ENCODE results near the gene SIVA1.

Gene SIVA1

GRCh38 chr14:104767634-104767918, 14.6 kb downstream of the SIVA1 start:
- TF ChIP-seq CTCF (IDR thresholded peaks at IDR 0.05; ENCODE audit: low read depth, low read length), result no peak
- no peak for DNase-seq (ENCODE audit: extremely low read depth, low read depth)

GRCh38 chr14:104768437-104769323, 15.7 kb downstream of the SIVA1 start:
- peak; percentile 38 for DNase-seq (ENCODE audit: extremely low read depth, low read depth)
- peak; percentile 90 for TF ChIP-seq CTCF (IDR thresholded peaks at IDR 0.05; ENCODE audit: low read depth, low read length)

GRCh38 chr14:104769324-104770071, 16.6 kb downstream of the SIVA1 start:
- no peak for TF ChIP-seq CTCF (IDR thresholded peaks at IDR 0.05; ENCODE audit: low read depth, low read length)
- DNase-seq (ENCODE audit: extremely low read depth, low read depth), result no peak

GRCh38 chr14:104770072-104770579, 17.2 kb downstream of the SIVA1 start:
- DNase-seq (ENCODE audit: extremely low read depth, low read depth), result no peak
- TF ChIP-seq CTCF (IDR thresholded peaks at IDR 0.05; ENCODE audit: low read depth, low read length), result no peak

GRCh38 chr14:104770851-104771272, 17.9 kb downstream of the SIVA1 start:
- TF ChIP-seq CTCF (IDR thresholded peaks at IDR 0.05; ENCODE audit: low read depth, low read length), result peak; percentile 51
- DNase-seq (ENCODE audit: extremely low read depth, low read depth), result no peak

- TF ChIP-seq CTCF (IDR thresholded peaks at IDR 0.05; ENCODE audit: low read depth, low read length), result no peak
These were observed 18.4 kb downstream of the SIVA1 start for GRCh38 chr14:104771374-104771773.

More at GRCh38 chr14:104771374-104771773, 18.4 kb downstream of the SIVA1 start:
- DNase-seq (ENCODE audit: extremely low read depth, low read depth), result no peak

Measured in AG09319 (cell line).